Activated naive CD4-positive, alpha-beta T cell treated with anti-CD3 and anti-CD28 coated beads, Interleukin-2, amount 50 U/mL, for 24 hours (primary cell): ENCODE measurements around the gene ELP4.

Source experiments
- H3K27ac Mint-ChIP-seq: one replicate; pipeline ENCODE4 v1.8.0; 2021; ENCODE audit warnings: mild to moderate bottlenecking, mixed read lengths
- H3K27me3 Mint-ChIP-seq: one replicate; pipeline ENCODE4 v1.8.0; 2021; ENCODE audit warnings: mixed read lengths
- H3K36me3 Mint-ChIP-seq: one replicate; pipeline ENCODE4 v1.8.0; 2021; ENCODE audit warnings: mixed read lengths
- H3K4me1 Mint-ChIP-seq: one replicate; pipeline ENCODE4 v1.8.0; 2021; ENCODE audit warnings: mixed read lengths
- H3K4me3 Mint-ChIP-seq: one replicate; pipeline ENCODE4 v1.8.0; 2021; ENCODE audit warnings: mild to moderate bottlenecking, mixed read lengths
- H3K9me3 Mint-ChIP-seq: one replicate; pipeline ENCODE4 v1.8.0; 2021; ENCODE audit warnings: mixed read lengths

Gene ELP4

GRCh38 chr11:31798554-31799434 lies 289.2 kb downstream of the ELP4 start:
- peak overlapping the region; percentile 10 for H3K27ac Mint-ChIP-seq
- H3K36me3 Mint-ChIP-seq = peaks cover 10% of the 10 kb centered on the region
- H3K9me3 Mint-ChIP-seq = peaks cover 20% of the 10 kb centered on the region
- H3K27me3 Mint-ChIP-seq = peaks cover 63% of the 10 kb centered on the region
- peaks cover 33% of the 10 kb centered on the region for H3K4me1 Mint-ChIP-seq
- no peak overlapping the region for H3K4me3 Mint-ChIP-seq

DNA sequence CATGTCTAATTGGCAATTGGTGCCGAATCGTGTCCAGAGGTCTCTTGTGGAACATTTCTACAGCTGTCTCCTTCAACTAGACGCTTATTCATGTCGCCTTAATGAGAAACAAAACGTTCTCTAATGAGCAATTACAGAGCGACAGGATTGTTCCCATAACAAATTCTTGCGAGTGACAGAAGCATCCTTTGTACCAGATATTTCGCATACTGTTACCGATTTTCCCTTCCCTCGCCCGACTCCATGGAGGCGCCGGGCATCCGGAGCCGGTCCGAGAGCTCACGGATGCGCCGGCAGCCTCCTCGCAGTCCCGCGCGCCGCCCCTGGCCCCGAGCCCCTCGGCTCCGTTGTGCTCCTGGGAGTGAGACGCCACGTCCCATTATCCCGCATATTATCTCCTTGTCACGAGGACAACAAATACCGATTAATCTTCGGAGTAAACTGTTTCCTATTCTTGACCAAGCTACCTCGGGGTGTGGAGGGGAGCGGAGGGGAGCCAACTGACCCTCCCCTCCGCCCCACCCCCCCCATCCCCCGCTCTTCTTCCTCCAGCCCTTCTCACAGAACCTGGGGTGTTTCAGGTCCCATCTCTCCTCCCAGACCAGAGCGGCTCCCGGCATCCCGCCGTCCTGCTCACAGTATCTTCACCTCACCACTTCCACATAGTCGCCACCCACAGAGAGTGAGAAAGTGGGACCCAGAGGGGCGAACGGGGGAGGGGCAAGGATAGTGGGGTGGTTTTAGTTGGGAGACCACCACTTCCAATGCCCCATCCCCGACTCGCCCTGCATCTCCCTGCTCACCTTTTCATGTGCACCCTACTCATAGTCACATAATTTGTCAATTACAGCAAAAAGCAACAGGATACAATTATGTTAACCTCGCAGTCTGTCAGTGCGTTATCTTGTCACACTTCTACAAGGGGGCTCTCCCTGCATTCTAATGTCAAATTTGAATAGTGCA lies 290.1 kb downstream of the ELP4 start:
- Mint-ChIP-seq H3K36me3 (peaks cover 10% of the 10 kb centered on the region), H3K27me3 (peaks cover 66% of the 10 kb centered on the region), H3K27ac (peak overlapping the region; percentile 10), H3K9me3 (peaks cover 20% of the 10 kb centered on the region), H3K4me3 (peak overlapping the region; percentile 2), H3K4me1 (peaks cover 42% of the 10 kb centered on the region)

DNA sequence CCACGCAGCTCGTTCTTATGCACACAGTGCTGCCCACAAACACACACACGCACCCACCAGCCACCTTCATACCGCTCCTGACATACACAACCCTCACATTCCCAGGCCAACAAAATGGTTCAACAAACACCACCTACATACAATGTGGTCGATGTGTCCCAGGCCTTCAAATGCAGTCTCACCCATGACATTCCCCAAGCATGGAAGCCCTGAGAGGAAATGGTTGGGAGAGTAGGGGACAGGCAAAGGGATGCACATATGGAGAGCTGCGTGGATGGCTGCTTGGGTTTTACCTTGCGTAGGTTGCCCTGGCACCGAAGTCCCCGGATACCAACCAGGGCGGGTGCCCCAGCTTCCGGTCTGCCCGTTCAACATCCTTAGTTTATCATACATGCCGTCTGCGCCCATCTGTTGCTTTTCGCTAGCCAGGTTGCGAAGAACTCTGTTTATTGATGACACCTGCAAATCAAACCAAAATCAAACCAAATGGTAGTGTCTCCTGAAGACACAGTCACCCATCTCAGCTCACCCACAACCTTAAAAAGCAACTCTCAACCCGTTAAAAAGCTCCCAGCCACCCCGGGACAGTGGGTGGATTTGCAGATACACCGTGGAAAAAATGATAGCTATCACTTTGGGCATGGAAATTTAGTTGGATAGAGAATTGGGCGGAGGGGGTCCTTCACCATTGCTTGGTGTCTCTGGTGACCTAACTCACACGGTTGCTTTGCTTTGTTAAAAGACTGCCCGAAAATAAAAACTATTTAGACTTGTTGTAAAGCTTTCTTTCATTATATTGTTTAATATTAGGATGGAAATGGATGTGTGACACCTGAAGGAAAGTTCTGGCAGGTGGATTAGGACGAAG lies 291.1 kb downstream of the ELP4 start:
- Mint-ChIP-seq H3K27me3 (peaks cover 68% of the 10 kb centered on the region), H3K4me3 (peak overlapping the region; percentile 2), H3K9me3 (peaks cover 20% of the 10 kb centered on the region), H3K27ac (peak overlapping the region; percentile 35), H3K4me1 (peaks cover 44% of the 10 kb centered on the region), H3K36me3 (peaks cover 10% of the 10 kb centered on the region)

DNA sequence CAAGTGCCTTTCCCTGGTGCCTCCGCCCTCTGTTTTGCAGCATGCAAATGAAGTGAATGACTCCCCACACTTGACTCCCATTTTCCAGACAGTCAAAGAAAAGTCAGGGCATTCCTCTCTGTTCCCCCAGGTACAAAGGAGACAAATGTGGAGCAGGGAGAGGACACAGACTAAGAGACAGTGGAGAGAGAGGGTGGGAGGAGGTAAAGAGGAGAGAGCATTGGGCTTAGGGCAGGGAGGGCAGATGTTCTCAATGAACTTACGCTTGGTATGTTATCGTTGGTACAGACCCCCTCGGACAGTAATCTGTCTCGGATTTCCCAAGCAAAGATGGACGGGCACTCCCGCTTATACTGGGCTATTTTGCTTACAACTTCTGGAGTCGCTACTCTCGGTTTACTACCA lies 291.7 kb downstream of the ELP4 start:
- Mint-ChIP-seq H3K36me3 (peaks cover 10% of the 10 kb centered on the region), H3K27ac (peak overlapping the region; percentile 35), H3K4me1 (peaks cover 44% of the 10 kb centered on the region), H3K27me3 (peaks cover 64% of the 10 kb centered on the region), H3K4me3 (no peak overlapping the region), H3K9me3 (peaks cover 20% of the 10 kb centered on the region)

- peaks cover 20% of the 10 kb centered on the region for H3K9me3 Mint-ChIP-seq
- H3K36me3 Mint-ChIP-seq = peaks cover 10% of the 10 kb centered on the region
- peaks cover 47% of the 10 kb centered on the region for H3K4me1 Mint-ChIP-seq
- H3K27me3 Mint-ChIP-seq = peaks cover 67% of the 10 kb centered on the region
- no peak overlapping the region for H3K4me3 Mint-ChIP-seq
- H3K27ac Mint-ChIP-seq = no peak overlapping the region
These were observed 292.5 kb downstream of the ELP4 start for GRCh38 chr11:31802000-31802551.

- Mint-ChIP-seq H3K9me3 (peaks cover 20% of the 10 kb centered on the region), H3K27ac (no peak overlapping the region), H3K4me1 (peaks cover 43% of the 10 kb centered on the region), H3K36me3 (peaks cover 10% of the 10 kb centered on the region), H3K27me3 (peaks cover 69% of the 10 kb centered on the region), H3K4me3 (no peak overlapping the region)
These were observed 293.0 kb downstream of the ELP4 start for GRCh38 chr11:31802609-31802989.

DNA sequence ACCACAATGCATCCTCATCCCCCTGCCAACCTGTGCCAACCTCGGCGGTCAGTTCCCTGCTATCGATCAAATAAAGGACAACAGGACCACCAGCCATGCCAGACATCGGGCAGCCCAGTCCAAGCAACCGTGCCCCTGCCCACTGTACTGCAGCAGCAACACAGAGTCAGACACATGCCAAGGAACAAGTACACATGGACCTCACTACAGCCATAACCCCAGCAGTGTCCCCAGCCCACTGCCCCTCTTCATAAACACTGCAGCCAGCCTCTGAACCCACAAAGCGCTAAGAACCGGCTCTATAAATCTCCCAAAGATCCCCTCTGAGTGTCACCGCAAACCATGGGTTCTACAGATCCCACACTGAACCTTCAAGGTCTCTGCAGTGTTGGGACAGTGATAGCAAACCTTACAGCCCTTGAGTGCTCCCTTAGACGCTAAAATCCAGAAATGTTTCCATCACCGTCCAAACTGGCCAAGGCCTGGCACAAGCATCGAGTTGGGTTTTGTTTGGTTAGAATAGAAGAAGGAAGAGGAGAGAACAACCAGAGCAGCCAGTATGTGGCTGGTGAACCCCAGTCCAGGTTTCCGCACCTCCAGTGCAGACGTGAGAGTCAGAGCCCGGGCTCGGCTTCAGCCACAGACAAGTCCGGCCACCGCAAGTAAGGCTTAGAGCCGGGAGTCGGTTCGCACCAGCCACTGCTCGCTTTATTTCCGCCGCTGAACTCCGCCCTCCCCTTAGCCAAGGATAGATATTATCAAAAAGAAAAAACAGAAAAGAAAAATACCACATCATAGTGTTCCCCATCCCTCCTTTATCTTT lies 293.6 kb downstream of the ELP4 start:
- Mint-ChIP-seq H3K36me3 (peaks cover 12% of the 10 kb centered on the region), H3K27ac (no peak overlapping the region), H3K4me3 (peak overlapping the region; percentile 44), H3K27me3 (peaks cover 72% of the 10 kb centered on the region), H3K9me3 (peaks cover 20% of the 10 kb centered on the region), H3K4me1 (peaks cover 41% of the 10 kb centered on the region)

DNA sequence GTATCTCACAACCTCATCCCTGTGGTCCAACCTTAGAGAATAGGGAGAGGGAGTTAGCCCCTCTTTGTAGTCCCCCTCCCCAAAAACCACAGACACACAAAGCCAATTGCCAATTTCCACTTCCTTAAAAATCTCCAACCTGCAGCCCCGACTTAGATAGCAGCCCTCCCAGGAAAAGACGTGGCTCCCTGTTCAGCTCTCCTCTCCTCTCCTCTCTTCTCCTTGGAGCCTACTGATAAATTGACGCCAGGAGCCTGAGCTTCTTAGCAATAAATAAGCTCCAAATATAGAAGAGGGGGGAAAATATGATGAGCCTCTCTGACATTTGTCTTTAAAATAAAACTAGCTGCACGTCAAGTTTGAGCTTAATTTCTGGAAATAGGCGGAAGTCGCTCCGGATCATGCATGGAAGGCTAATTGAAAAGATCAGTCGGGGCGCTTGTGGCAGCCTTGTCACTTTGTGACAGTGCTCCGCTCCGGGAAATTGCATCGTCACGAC lies 294.3 kb downstream of the ELP4 start:
- Mint-ChIP-seq H3K27me3 (peaks cover 77% of the 10 kb centered on the region), H3K9me3 (peaks cover 20% of the 10 kb centered on the region), H3K4me1 (peaks cover 46% of the 10 kb centered on the region), H3K36me3 (peaks cover 12% of the 10 kb centered on the region), H3K27ac (no peak overlapping the region), H3K4me3 (peak overlapping the region; percentile 72)

- H3K4me3 Mint-ChIP-seq = peak overlapping the region; percentile 72
- H3K9me3 Mint-ChIP-seq = peaks cover 20% of the 10 kb centered on the region
- H3K27ac Mint-ChIP-seq = no peak overlapping the region
- peaks cover 12% of the 10 kb centered on the region for H3K36me3 Mint-ChIP-seq
- peaks cover 80% of the 10 kb centered on the region for H3K27me3 Mint-ChIP-seq
- peaks cover 49% of the 10 kb centered on the region for H3K4me1 Mint-ChIP-seq
These were observed 294.9 kb downstream of the ELP4 start for GRCh38 chr11:31804312-31805036.

- Mint-ChIP-seq H3K4me1 (peaks cover 50% of the 10 kb centered on the region), H3K9me3 (peaks cover 17% of the 10 kb centered on the region), H3K27me3 (peaks cover 80% of the 10 kb centered on the region), H3K27ac (peak overlapping the region; percentile 30), H3K4me3 (peak overlapping the region; percentile 72), H3K36me3 (peaks cover 9% of the 10 kb centered on the region)
These were observed 295.6 kb downstream of the ELP4 start for GRCh38 chr11:31805037-31805628.

GRCh38 chr11:31805629-31806185 lies 296.1 kb downstream of the ELP4 start:
- Mint-ChIP-seq H3K27ac (no peak overlapping the region), H3K36me3 (peaks cover 6% of the 10 kb centered on the region), H3K4me1 (peaks cover 46% of the 10 kb centered on the region), H3K4me3 (no peak overlapping the region), H3K9me3 (peaks cover 11% of the 10 kb centered on the region), H3K27me3 (peaks cover 77% of the 10 kb centered on the region)

DNA sequence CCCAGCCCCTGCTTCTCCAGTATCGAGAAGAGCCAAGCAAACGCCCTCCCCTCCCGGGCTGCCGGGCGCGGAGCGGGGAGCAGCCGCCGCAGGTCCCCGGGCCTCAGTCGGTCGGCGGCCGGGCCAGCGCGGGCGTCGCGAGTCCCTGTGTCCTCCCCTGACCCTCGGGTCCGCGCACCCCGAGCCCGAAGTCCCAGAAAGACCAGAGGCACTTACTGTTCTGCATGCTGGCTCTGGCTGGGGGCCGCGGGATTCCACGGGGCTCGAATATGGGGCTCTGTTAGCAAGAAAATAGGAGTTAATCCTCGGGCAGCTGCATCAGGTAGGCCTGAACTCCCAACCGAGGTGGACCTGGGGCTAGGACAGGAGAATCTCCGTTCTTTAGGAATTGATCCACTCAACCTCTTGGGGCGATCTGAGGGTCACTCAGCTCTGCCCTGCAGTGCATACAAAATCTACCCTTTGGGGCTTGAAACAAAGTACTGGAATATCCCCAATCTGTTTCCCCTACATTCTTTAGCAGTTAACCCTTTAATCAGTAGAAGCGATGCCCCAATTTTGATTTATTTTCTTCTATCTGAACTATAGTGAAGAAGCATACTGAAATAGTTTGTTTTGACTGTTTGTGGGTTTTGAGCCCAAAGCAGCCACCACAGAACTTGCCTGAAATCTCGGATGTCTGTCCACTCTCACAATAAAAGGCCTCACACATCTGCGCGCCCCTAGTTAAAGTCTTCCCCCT lies 296.8 kb downstream of the ELP4 start:
- Mint-ChIP-seq H3K9me3 (peaks cover 5% of the 10 kb centered on the region), H3K27me3 (peaks cover 76% of the 10 kb centered on the region), H3K4me1 (peaks cover 52% of the 10 kb centered on the region), H3K4me3 (no peak overlapping the region), H3K27ac (no peak overlapping the region), H3K36me3 (peaks cover 4% of the 10 kb centered on the region)
